ENCODE results near the gene SPTBN4.

GRCh38 chr19:40604647-40605215 is 137.9 kb downstream of the SPTBN4 start:
- TF ChIP-seq CTCF (IDR thresholded peaks at IDR 0.05; ENCODE audit: low read length) (no peak), EZH2phosphoT487 (IDR thresholded peaks at IDR 0.05; ENCODE audit: low read length) (no peak)

Data from MM.1S (cell line).